NCI-H2171 (cell line): ENCODE results near the gene CPE.
"Not testable (repeated sequence)": the region's sequence is repeated elsewhere in the genome, so short reads cannot be mapped to it uniquely, and the experiment has no call there.

Experiments used
- DNase-seq: peaks from one replicate; lab custom pipeline; 2025; lab: John Stamatoyannopoulos, UW

Gene CPE

GRCh38 chr4:165378745-165379677 is at the start of gene CPE:
CPE (plus strand) TSS chr4:165379008; CDS start chr4:165379222, 214 bp downstream.
- peak; percentile 65 for DNase-seq

GRCh38 chr4:165330071-165330470 is 48.7 kb upstream of the CPE start:
- DNase-seq, result no peak

- no peak for DNase-seq
These were observed 48.1 kb upstream of the CPE start for GRCh38 chr4:165330666-165331065.

GRCh38 chr4:165331359-165331758 is 47.4 kb upstream of the CPE start:
- no peak for DNase-seq

- no peak for DNase-seq
These were observed 47.0 kb upstream of the CPE start for GRCh38 chr4:165331823-165332222.

- no peak for DNase-seq
These were observed 46.3 kb upstream of the CPE start for GRCh38 chr4:165332502-165332901.

GRCh38 chr4:165335163-165335703 is 43.6 kb upstream of the CPE start:
- DNase-seq, result no peak

- no peak for DNase-seq
These were observed 42.1 kb upstream of the CPE start for GRCh38 chr4:165336743-165337142.

- DNase-seq, result not testable (repeated sequence)
These were observed 36.5 kb upstream of the CPE start for GRCh38 chr4:165342340-165342739.

- peak; percentile 0 for DNase-seq
These were observed 35.2 kb upstream of the CPE start for GRCh38 chr4:165343353-165344191.

- DNase-seq, result no peak
These were observed 33.0 kb upstream of the CPE start for GRCh38 chr4:165345666-165346417.

GRCh38 chr4:165347647-165348569 is 30.9 kb upstream of the CPE start:
- DNase-seq, result no peak

GRCh38 chr4:165351359-165352130 is 27.3 kb upstream of the CPE start:
- no peak for DNase-seq

GRCh38 chr4:165355900-165356300 is 22.9 kb upstream of the CPE start:
- peak; percentile 5 for DNase-seq

GRCh38 chr4:165359506-165359905 is 19.3 kb upstream of the CPE start:
- no peak for DNase-seq

GRCh38 chr4:165360041-165360695 is 18.6 kb upstream of the CPE start:
- no peak for DNase-seq

GRCh38 chr4:165360985-165361670 is 17.7 kb upstream of the CPE start:
- DNase-seq, result no peak

GRCh38 chr4:165361810-165362209 is 17.0 kb upstream of the CPE start:
- no peak for DNase-seq
